AG04449 (cell line): ENCODE measurements around the gene ASTL.

Experiments
- CTCF ChIA-PET: fragments of 350-600 bp; formaldehyde crosslinking; extraction: SDS; loops from one replicate; lab custom pipeline; 2021; ENCODE audit warnings: antibody characterized with exemption; lab: Yijun Ruan, JAX
- POLR2A ChIA-PET: fragments of 400-600, 350-600 bp; formaldehyde crosslinking; extraction: SDS; loops from one replicate; lab custom pipeline; 2020; ENCODE audit warnings: antibody characterized with exemption, inconsistent platforms; lab: Yijun Ruan, JAX
- DNase-seq: peaks from one replicate; pipeline ENCODE4 v3.0.0-alpha.2; 2010; ENCODE audit warnings: low read depth, low spot score
- H3K4me3 ChIP-seq: 2 replicates; pipeline ENCODE4 v1.5.1; 2011; ENCODE audit warnings: low read depth, mild to moderate bottlenecking, control low read depth, low read length
- TF ChIP-seq, protein P1 (sequence below): IDR thresholded peaks from one replicate; pipeline ENCODE4 v1.5.1; 2011; ENCODE audit warnings: mild to moderate bottlenecking, moderate library complexity, low read length, control low read depth, inconsistent platforms; ENCODE audit not compliant: insufficient read depth; ENCODE audit errors: missing control alignments

ASTL gene

DNA sequence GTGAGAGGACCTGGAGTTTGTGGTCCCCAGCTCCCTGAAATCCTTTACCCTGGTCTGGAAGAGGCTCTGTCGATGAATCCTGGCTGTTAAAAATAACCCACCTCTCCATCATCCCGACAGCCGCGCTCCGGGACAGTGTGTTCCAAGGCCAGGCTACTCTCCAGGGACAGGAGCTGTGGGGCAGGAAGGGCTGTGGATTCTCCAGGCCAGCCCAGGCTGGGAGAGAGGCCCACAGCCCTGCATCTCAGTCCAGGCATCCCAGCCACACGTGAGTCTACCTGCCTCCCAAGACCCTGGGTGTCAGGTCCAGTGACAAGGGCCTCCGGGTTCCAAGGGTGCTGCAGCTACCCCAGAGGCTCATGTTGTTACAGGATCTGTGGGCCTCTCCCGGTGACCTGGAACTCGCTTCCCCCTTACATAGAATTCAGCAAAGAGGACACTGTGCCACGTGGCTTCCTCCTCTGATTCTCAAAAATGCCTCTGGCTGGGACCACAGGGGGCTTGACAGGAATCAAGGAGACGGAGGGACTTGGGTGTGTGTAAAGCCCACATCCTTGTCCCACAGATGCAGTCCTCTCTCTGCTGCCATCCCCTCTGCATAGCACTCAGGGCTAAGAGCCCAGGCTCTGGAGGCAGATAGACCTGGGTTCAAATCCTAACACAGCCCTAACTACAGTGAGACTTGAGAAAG lies 39.3 kb downstream of the ASTL start:
- no peak for DNase-seq
- CTCF ChIA-PET, result interaction anchor here (1.0 to 1.6 kb wide), 3 partner anchors 9 to 18 kb away, joined by 3 to 7 read pairs (median 3); partner anchors contain the start of gene ADRA2B
- no peak overlapping the region for H3K4me3 ChIP-seq
- TF ChIP-seq, protein P1, sequence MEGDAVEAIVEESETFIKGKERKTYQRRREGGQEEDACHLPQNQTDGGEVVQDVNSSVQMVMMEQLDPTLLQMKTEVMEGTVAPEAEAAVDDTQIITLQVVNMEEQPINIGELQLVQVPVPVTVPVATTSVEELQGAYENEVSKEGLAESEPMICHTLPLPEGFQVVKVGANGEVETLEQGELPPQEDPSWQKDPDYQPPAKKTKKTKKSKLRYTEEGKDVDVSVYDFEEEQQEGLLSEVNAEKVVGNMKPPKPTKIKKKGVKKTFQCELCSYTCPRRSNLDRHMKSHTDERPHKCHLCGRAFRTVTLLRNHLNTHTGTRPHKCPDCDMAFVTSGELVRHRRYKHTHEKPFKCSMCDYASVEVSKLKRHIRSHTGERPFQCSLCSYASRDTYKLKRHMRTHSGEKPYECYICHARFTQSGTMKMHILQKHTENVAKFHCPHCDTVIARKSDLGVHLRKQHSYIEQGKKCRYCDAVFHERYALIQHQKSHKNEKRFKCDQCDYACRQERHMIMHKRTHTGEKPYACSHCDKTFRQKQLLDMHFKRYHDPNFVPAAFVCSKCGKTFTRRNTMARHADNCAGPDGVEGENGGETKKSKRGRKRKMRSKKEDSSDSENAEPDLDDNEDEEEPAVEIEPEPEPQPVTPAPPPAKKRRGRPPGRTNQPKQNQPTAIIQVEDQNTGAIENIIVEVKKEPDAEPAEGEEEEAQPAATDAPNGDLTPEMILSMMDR, result no peak
- POLR2A ChIA-PET, result no interaction called here

DNA sequence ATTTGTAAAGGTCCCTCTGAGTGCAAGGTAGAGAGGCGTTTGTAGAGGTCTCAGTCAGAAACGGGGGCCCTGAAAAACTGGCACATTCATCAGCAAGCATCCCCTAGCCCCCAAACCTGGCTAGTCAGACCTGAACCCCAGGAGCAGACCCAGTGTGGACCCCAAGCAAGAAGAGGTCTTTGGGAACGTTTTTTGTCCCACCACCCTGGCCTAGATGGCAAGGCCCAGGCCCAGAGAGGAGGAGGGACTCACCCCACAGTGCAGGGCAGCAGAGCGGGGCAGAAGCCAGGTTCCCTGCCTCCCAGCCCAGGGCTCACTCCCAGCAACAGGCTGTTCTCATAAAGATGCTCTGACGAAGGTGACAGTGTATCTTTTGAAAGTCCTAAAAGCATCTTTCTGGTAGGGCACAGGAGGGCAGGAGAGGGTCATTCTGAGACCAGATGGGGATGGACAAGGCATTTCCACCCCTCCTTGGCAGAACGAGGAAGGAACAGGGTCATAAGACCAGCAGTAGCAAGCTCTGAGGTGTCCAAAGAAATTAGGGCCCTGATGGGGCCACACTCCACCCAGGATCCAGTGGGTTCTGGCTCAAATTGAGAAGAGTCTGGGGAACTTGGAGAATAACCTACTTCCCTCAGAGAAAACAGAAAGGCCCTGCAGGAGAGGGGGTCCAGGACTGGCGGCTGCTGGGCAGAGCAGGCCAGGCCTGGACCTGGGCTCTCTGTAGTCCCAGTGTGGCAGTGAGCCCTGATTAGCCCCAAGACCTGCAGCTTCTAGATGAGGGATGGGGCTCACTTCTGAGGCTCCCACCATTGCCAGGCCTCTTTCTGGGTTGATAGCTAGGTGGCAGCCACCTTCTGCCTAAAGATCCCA lies 40.1 kb downstream of the ASTL start:
- CTCF ChIA-PET, result interaction anchor here (1.0 kb wide), 1 partner anchor 19 kb away, joined by 3 read pairs; no protein-coding TSS in a partner anchor
- H3K4me3 ChIP-seq, result no peak overlapping the region
- POLR2A ChIA-PET, result no interaction called here
- DNase-seq, result no peak
- TF ChIP-seq, protein P1, result no peak

DNA sequence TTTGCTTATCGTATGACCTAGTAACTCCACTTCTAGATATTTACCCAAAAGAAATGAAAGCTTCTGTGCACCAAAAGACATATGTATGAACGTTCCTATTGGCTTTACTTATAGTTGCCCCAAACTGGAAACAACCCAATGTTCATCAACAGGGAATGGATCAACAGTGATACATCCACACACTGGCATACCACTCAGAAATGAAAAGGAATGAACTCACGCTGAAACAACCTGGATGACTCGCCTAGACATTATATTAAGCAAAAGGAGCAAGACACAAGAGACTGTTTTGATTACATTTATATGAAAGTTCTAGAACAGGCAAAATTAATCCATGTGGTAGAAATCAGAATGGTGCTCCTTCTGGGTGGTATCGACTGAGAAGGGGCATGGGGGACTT lies 40.9 kb downstream of the ASTL start:
- ChIA-PET CTCF (no interaction called here), POLR2A (no interaction called here)
- TF ChIP-seq, protein P1, result no peak
- DNase-seq, result no peak
- H3K4me3 ChIP-seq, result no peak overlapping the region

DNA sequence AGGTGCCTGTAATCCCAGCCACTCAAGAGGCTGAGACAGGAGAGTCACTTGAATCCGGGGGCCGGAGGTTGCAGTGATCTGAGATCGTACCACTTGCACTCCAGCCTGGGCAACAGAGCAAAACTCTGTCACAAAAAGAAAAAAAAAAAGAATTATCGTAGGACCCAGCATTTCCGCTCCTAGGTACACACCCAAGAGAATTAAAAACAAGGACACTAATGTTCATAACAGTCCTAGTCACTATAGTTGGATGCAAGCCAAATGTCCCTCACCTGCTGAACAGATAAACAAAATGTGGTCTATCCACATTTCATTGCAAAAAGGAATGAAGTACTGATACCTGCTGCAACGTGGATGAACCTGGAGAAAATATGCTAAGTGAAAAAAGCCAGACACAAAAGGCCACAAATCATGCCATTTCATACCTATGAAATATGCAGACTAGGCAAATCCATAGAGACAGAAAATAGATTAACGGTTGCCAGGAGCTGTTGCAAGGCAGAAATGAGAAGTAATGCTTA lies 43.1 kb downstream of the ASTL start:
- CTCF ChIA-PET, result no interaction called here
- POLR2A ChIA-PET, result no interaction called here
- TF ChIP-seq, protein P1, result no peak
- H3K4me3 ChIP-seq, result no peak overlapping the region
- DNase-seq, result no peak

DNA sequence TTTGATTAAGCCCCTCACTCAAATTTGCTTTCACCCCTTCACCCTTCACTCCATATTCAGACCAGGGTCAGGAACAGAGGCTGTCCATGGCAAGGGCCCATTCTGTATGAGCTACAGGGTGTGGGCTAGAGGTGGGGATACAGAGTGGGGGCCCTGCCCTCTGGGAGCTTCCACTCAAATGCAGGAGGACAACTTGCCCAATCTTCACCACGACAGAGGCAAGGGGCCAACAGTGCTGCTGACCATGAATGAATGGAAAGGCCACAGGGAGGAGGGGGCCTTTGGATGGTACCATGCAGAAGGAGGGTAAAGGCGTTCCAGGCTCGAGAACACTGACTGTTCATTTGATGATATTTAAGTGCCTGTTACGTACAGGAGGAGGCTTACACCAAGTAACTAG lies 44.8 kb downstream of the ASTL start:
- CTCF ChIA-PET, result no interaction called here
- TF ChIP-seq, protein P1, result no peak
- no peak overlapping the region for H3K4me3 ChIP-seq
- POLR2A ChIA-PET, result no interaction called here
- no peak for DNase-seq

DNA sequence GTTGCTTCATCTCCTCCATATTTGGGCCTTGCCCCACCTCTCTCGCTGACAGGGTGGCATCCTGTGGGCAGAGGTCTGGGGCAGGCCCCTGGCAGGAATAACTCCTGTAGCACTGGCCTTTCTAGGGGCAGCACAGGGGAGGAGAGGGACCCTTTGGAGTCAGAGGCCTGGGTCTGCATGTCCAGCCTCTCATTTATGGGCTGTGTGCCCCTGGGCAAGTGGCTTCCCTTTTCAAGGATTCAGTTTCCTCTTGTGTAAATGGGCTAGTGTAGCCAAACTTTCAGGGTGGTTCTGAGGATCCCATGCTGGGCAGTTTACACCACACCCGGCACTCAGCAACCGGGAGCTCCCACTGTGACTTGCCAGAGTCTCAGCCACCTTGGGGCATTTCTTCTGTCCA lies 45.4 kb downstream of the ASTL start:
- ChIA-PET CTCF (no interaction called here), POLR2A (no interaction called here)

More for the DNA sequence above, 45.4 kb downstream of the ASTL start:
- H3K4me3 ChIP-seq, result no peak overlapping the region
- DNase-seq, result no peak
- TF ChIP-seq, protein P1, result no peak
